Nephron (organoid): ENCODE measurements around the gene PROSER3.

Source experiments
- H3K27ac Mint-ChIP-seq, 3 experiments: 2 replicates each; pipeline ENCODE4 v1.8.0; 2020; ENCODE audit warnings: mixed read lengths in 3 of 3, mild to moderate bottlenecking in 2 of 3, moderate library complexity in 1 of 3
- H3K27me3 Mint-ChIP-seq: 2 replicates; pipeline ENCODE4 v1.8.0; 2021; ENCODE audit warnings: low read depth, mild to moderate bottlenecking, moderate library complexity, mixed read lengths
- H3K36me3 Mint-ChIP-seq: 2 replicates; pipeline ENCODE4 v1.8.0; 2020; ENCODE audit warnings: low read depth, mixed read lengths
- H3K4me1 Mint-ChIP-seq: 2 replicates; pipeline ENCODE4 v1.8.0; 2020; ENCODE audit warnings: mixed read lengths
- H3K4me3 Mint-ChIP-seq, 3 experiments: 2 replicates each; pipeline ENCODE4 v1.8.0; 2020; ENCODE audit warnings: mild to moderate bottlenecking in 3 of 3, mixed read lengths in 3 of 3, moderate library complexity in 2 of 3
- H3K9me3 Mint-ChIP-seq: 2 replicates; pipeline ENCODE4 v1.8.0; 2020; ENCODE audit warnings: mixed read lengths
- CTCF ChIP-seq, 3 experiments: fragments of 200-600 bp; sonication (generic); IDR thresholded peaks; one replicate each; pipeline ENCODE4 v1.5.0; 2021; ENCODE audit warnings: antibody characterized with exemption in 3 of 3; ENCODE audit not compliant: unreplicated experiment in 3 of 3

Gene PROSER3

GRCh38 chr19:35754370-35755130 lies 3.4 kb upstream of the PROSER3 start:
- TF ChIP-seq CTCF (IDR thresholded peaks at IDR 0.05; ENCODE audit: unreplicated experiment in 3 of 3), result no peak
- Mint-ChIP-seq H3K27me3 (peaks cover 11% of the 10 kb centered on the region), H3K9me3 (no peaks in the 10 kb centered on the region), H3K4me3 (peak overlapping the region; percentile 58 to 62 (median 61)), H3K4me1 (peaks cover 30% of the 10 kb centered on the region), H3K27ac (peak overlapping the region; percentile 47 to 83 (median 64)), H3K36me3 (peaks cover 18% of the 10 kb centered on the region)

GRCh38 chr19:35755131-35755549 lies 2.8 kb upstream of the PROSER3 start:
- H3K27me3 Mint-ChIP-seq, result peaks cover 11% of the 10 kb centered on the region
- peaks cover 20% of the 10 kb centered on the region for H3K36me3 Mint-ChIP-seq
- no peaks in the 10 kb centered on the region for H3K9me3 Mint-ChIP-seq
- peak overlapping the region; percentile 47 to 83 (median 64) for H3K27ac Mint-ChIP-seq
- peaks cover 32% of the 10 kb centered on the region for H3K4me1 Mint-ChIP-seq
- peak overlapping the region; percentile 58 to 62 (median 61) for H3K4me3 Mint-ChIP-seq
- no peak for TF ChIP-seq CTCF (IDR thresholded peaks at IDR 0.05; ENCODE audit: unreplicated experiment in 3 of 3)

- TF ChIP-seq CTCF (IDR thresholded peaks at IDR 0.05; ENCODE audit: unreplicated experiment in 3 of 3), result no peak
- peak overlapping the region; percentile 80 to 97 (median 95) for H3K27ac Mint-ChIP-seq
These were observed 2.2 kb upstream of the PROSER3 start for GRCh38 chr19:35755550-35756376.

GRCh38 chr19:35756377-35757230 lies 1.4 kb upstream of the PROSER3 start, which contains the start of gene HSPB6:
TSS of gene HSPB6 (minus strand) at chr19:35757029. CDS start at chr19:35757008, 21 bp downstream.
- Mint-ChIP-seq H3K27ac (peak within 1 kb of the TSS; percentile 95 to 98 (median 97)), H3K27me3 (peaks cover 11% of the 10 kb centered on the region), H3K36me3 (peaks cover 20% of the 10 kb centered on the region), H3K4me3 (peak within 1 kb of the TSS; percentile 92 to 97 (median 95)), H3K9me3 (no peaks in the 10 kb centered on the region), H3K4me1 (peaks cover 32% of the 10 kb centered on the region)
- TF ChIP-seq CTCF (IDR thresholded peaks at IDR 0.05; ENCODE audit: unreplicated experiment in 3 of 3), result no peak

More at GRCh38 chr19:35755550-35756376, 2.2 kb upstream of the PROSER3 start:
- Mint-ChIP-seq H3K4me3 (peak overlapping the region; percentile 73 to 84 (median 81)), H3K9me3 (no peaks in the 10 kb centered on the region), H3K27me3 (peaks cover 11% of the 10 kb centered on the region), H3K4me1 (peaks cover 32% of the 10 kb centered on the region), H3K36me3 (peaks cover 20% of the 10 kb centered on the region)

- peaks cover 11% of the 10 kb centered on the region for H3K27me3 Mint-ChIP-seq
- TF ChIP-seq CTCF (IDR thresholded peaks at IDR 0.05; ENCODE audit: unreplicated experiment in 3 of 3), result no peak
- no peaks in the 10 kb centered on the region for H3K9me3 Mint-ChIP-seq
- peak overlapping the region; percentile 95 to 98 (median 95) for H3K27ac Mint-ChIP-seq
- peaks cover 32% of the 10 kb centered on the region for H3K4me1 Mint-ChIP-seq
- peak overlapping the region; percentile 92 to 97 (median 95) for H3K4me3 Mint-ChIP-seq
- peaks cover 26% of the 10 kb centered on the region for H3K36me3 Mint-ChIP-seq
These were observed 686 bp upstream of the PROSER3 start for GRCh38 chr19:35757231-35757748.
